Adrenal gland (tissue), 12 donors: Measurements from ENCODE around the gene DST. TPM values are rescaled to one million over a fixed set of nuclear protein-coding genes. Genes with fewer than 3 reads are reported as not detected.
"Not testable (repeated sequence)": the region's sequence is repeated elsewhere in the genome, so short reads cannot be mapped to it uniquely, and the experiment has no call there.

Source experiments
- DNase-seq, 7 donors: peaks; one replicate each; pipeline ENCODE4 v3.0.0-alpha.2; 2019 to 2020
- H3K27ac ChIP-seq, 5 donors: fragments of 200-600 bp; sonication (generic) in 4 of 5; 1 replicate in 3 of 5; 2 replicates in 2 of 5; pipeline versions ENCODE4 v1.5.1 to v1.8.0; 2016 to 2020; ENCODE audit warnings: mild to moderate bottlenecking in 1 of 5
- H3K27me3 ChIP-seq: fragments of 200-600 bp; 2 replicates; pipeline ENCODE4 v1.8.0; 2021
- H3K36me3 ChIP-seq, 2 donors: fragments of 200-600 bp; replicated peaks in 1 of 2; 1 replicate in 1 of 2; 2 replicates in 1 of 2; pipeline versions ENCODE4 v1.5.1 to v1.8.0; 2018 to 2022
- H3K4me1 ChIP-seq, 2 donors: fragments of 200-600 bp; replicated peaks in 1 of 2; 1 replicate in 1 of 2; 2 replicates in 1 of 2; pipeline versions ENCODE4 v1.5.1 to v1.8.0; 2018 to 2021
- H3K4me3 ChIP-seq, 4 donors: fragments of 200-600 bp; sonication (generic) in 3 of 4; one replicate each; pipeline ENCODE4 v1.5.1; 2016 to 2018
- H3K9me3 ChIP-seq, 3 donors: fragments of 200-600 bp; sonication (generic) in 1 of 3; replicated peaks in 1 of 3; 1 replicate in 2 of 3; 2 replicates in 1 of 3; pipeline versions ENCODE4 v1.5.1 to v1.8.0; 2016 to 2021
- POLR2A ChIP-seq, 2 donors: fragments of 450-650 bp; IDR thresholded peaks; one replicate each; pipeline ENCODE4 v1.6.1; 2017; ENCODE audit warnings: antibody characterized with exemption in 2 of 2, mild to moderate bottlenecking in 2 of 2, moderate library complexity in 1 of 2
- WGBS, 4 donors: extraction: QIAGEN DNeasy Blood & Tissue Kit in 2 of 4; methylation state at CpG; one replicate each; pipeline versions ENCODE4 v1.1.5 to v1.1.7; 2013 to 2017; 5-methylcytosine and 5-hydroxymethylcytosine counted together
- intact Hi-C, 2 donors: fragments of 100-400 bp; cut with DNase I; formaldehyde crosslinking; loops; one replicate each; pipeline versions ENCODE4 v1.14.1 to v1.15.0; 2022 to 2023
- polyA plus RNA-seq, 3 donors: library from polyadenylated mRNA; stranded (reverse); fragments of 200-250 nt in 2 of 3; fragments of 350-450 nt in 1 of 3; fragmentation: Illumina TruSeq in 1 of 3; extraction: RNeasy Lipid Tissue Mini Kit (QIAGEN cat#74804) in 1 of 3; gene quantifications; one replicate each; pipeline ENCODE4 v1.2.3, GENCODE V29; 2013 to 2014
- total RNA-seq, 9 donors: library from RNA; depleted of rRNA in 4 of 9; stranded (reverse); fragments of >200 nt in 4 of 9; fragments of 120-200 nt in 1 of 9; fragmentation: NEBNext Ultra II Directional in 1 of 9; extraction: Animal tissue kit (Norgen Biotek cat#: 25700) in 1 of 9; gene quantifications; one replicate each; pipeline versions ENCODE4 v1.1.0 to v1.2.4, GENCODE V29; 2013 to 2023
- TF ChIP-seq, protein P1 (sequence below), 6 experiments: fragments of 450-650 bp in 4 of 6; fragments of 200-600 bp in 2 of 6; sonication (generic) in 1 of 6; IDR thresholded peaks; 1 replicate in 5 of 6; 2 replicates in 1 of 6; pipeline versions ENCODE4 v1.5.1 to v1.8.0; 2016 to 2021; ENCODE audit warnings: antibody characterized with exemption in 6 of 6, mild to moderate bottlenecking in 2 of 6, moderate library complexity in 1 of 6
- donor health status: healthy with polysubstance abuse.
- donor health status: Bipolar disorder and iron deficiency.
- donor health status: DM: yes; HTN: yes; CAD: no.
- donor health status: DM: no; HTN: no; CAD: no.
- donor health status: DM: no; HTN: no; CAD: no.
- donor health status: DM: yes; HTN: yes; CAD: no.

The DST gene
- total and polyA plus RNA-seq, 12 donors, result 105 to 418 (median 265) TPM

DNA sequence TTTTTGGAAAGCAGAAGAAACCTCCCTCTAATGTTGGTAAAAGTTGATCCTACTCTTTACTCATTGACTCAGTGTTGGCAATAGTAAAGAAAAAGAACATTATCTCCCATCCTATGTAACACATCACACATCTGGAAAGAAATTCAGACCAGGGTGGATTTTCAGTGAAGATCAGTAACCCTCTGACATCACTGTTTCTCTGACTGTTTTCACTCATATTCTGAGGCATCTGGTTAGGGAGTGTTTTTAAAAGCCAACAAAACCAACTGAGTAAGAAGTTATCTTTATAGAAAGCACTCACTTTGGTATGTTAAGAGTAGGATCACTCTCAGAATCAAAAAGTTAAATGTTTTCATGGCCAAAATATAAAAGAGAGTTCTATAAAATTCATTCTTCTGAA is 143.6 kb downstream of the DST start:
- no peak for DNase-seq
- Histone ChIP-seq H3K27me3 (no peaks in the 10 kb centered on the region), H3K9me3 (no peaks in the 10 kb centered on the region), H3K27ac (no peak overlapping the region), H3K4me3 (no peak overlapping the region), H3K36me3 (peaks cover 0 to 30% of the 10 kb centered on the region in 2 donors), H3K4me1 (no peaks in the 10 kb centered on the region)
- intact Hi-C loops, result no loop called here
- no peak for TF ChIP-seq POLR2A (IDR thresholded peaks at IDR 0.05)
- TF ChIP-seq, protein P1, sequence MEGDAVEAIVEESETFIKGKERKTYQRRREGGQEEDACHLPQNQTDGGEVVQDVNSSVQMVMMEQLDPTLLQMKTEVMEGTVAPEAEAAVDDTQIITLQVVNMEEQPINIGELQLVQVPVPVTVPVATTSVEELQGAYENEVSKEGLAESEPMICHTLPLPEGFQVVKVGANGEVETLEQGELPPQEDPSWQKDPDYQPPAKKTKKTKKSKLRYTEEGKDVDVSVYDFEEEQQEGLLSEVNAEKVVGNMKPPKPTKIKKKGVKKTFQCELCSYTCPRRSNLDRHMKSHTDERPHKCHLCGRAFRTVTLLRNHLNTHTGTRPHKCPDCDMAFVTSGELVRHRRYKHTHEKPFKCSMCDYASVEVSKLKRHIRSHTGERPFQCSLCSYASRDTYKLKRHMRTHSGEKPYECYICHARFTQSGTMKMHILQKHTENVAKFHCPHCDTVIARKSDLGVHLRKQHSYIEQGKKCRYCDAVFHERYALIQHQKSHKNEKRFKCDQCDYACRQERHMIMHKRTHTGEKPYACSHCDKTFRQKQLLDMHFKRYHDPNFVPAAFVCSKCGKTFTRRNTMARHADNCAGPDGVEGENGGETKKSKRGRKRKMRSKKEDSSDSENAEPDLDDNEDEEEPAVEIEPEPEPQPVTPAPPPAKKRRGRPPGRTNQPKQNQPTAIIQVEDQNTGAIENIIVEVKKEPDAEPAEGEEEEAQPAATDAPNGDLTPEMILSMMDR (IDR thresholded peaks at IDR 0.05), result no peak

DNA sequence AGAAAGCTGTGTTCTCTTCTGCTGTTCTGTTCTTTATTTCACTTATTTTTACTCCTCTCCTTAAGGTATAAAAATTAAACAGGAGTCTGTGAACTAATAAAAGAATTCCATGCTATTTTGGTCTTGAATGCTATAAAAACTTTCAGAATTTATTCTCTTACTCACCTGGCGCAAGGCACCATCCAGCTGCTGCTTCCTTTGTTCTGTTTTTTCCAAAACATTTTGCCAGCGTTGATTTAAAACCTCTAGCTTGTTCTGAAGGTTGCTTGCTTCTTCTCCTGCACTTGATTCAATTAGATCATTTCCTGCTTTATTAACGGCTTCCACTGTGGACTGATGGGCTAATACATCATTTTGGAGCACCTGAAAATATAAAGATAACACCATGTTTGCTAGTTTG is 145.0 kb downstream of the DST start:
- peak overlapping the region in 1 of 5 donors; percentile 45 for H3K27ac ChIP-seq
- TF ChIP-seq POLR2A (IDR thresholded peaks at IDR 0.05), result no peak
- TF ChIP-seq, protein P1 (IDR thresholded peaks at IDR 0.05), result no peak
- peaks cover 0 to 32% of the 10 kb centered on the region in 2 donors for H3K36me3 ChIP-seq
- no peaks in the 10 kb centered on the region for H3K27me3 ChIP-seq
- no peaks in the 10 kb centered on the region for H3K4me1 ChIP-seq
- H3K9me3 ChIP-seq, result no peaks in the 10 kb centered on the region
- DNase-seq, result no peak
- intact Hi-C loops, result no loop called here
- WGBS, 4 donors, result 49 to 53% (median 52%) methylated on average over 3 of the region's 3 CpGs
- no peak overlapping the region for H3K4me3 ChIP-seq

GRCh38 chr6:56497240-56497639 is 145.4 kb downstream of the DST start:
- H3K27ac ChIP-seq, result peak overlapping the region in 1 of 5 donors; percentile 45
- no peak overlapping the region for H3K4me3 ChIP-seq
- H3K4me1 ChIP-seq, result no peaks in the 10 kb centered on the region
- no peak for DNase-seq
- H3K36me3 ChIP-seq, result peaks cover 0 to 36% of the 10 kb centered on the region in 2 donors
- intact Hi-C loops, result no loop called here
- no peaks in the 10 kb centered on the region for H3K9me3 ChIP-seq
- 97 to 98% (median 97%) methylated on average over 7 of the region's 7 CpGs for WGBS, 4 donors
- H3K27me3 ChIP-seq, result no peaks in the 10 kb centered on the region
- TF ChIP-seq POLR2A (IDR thresholded peaks at IDR 0.05), result no peak
- TF ChIP-seq, protein P1 (IDR thresholded peaks at IDR 0.05), result no peak

DNA sequence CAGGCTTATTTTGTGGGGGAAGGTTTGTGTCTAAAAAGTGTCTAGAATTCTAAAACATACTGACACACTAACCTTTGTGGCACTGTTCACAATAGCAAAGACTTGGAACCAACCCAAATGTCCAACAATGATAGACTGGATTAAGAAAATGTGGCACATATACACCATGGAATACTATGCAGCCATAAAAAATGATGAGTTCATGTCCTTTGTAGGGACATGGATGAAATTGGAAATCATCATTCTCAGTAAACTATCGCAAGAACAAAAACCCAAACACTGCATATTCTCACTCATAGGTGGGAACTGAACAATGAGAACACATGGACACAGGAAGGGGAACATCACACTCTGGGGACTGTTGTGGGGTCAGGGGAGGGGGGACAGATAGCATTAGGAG is 146.0 kb downstream of the DST start:
- H3K9me3 ChIP-seq, H3K27ac ChIP-seq, H3K27me3 ChIP-seq, H3K4me1 ChIP-seq, intact Hi-C loops, H3K4me3 ChIP-seq, DNase-seq: not testable (repeated sequence)
- WGBS, 4 donors, result 100% methylated on average over 1 of the region's 1 CpG
- peaks cover 0 to 42% of the 10 kb centered on the region in 2 donors for H3K36me3 ChIP-seq

DNA sequence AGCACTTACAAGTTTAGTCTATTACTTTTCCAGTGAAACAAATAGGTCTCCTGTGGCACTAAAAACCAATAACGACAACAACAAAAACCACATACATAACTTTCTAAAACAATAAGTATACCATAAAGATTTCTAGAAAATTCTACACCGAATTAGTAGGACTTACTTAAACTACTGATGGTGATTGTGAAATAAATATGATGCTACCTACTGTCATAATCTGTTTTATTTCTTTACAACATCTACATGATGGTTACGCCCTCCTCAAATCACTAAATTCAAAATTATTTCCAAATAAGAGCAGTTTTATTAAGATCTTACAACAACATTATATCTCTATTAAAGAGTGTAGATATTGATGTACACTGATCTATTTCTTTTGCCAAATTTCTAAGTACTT is 147.0 kb downstream of the DST start:
- Histone ChIP-seq H3K4me1 (no peaks in the 10 kb centered on the region), H3K27ac (no peak overlapping the region), H3K4me3 (no peak overlapping the region), H3K36me3 (peaks cover 0 to 35% of the 10 kb centered on the region in 2 donors), H3K27me3 (no peaks in the 10 kb centered on the region), H3K9me3 (no peaks in the 10 kb centered on the region)
- intact Hi-C loops, result no loop called here
- DNase-seq, result no peak
- TF ChIP-seq, protein P1 (IDR thresholded peaks at IDR 0.05), result no peak
- no peak for TF ChIP-seq POLR2A (IDR thresholded peaks at IDR 0.05)
- WGBS, 4 donors, result 84 to 91% (median 87%) methylated on average over 3 of the region's 3 CpGs
